ENCODE data around the gene SLC7A1. TPM values are rescaled to one million over a fixed set of nuclear protein-coding genes. Genes with fewer than 3 reads are reported as not detected.

The SLC7A1 gene
- total RNA-seq, 1 experiment from 2014 or later, result 9.8 TPM

GRCh38 chr13:29564818-29565217 lies 30.7 kb downstream of the SLC7A1 start:
- in situ Hi-C loops (cut with HindIII; ENCODE audit: low sequenced_read_pairs), result no loop called here
- DNase-seq (ENCODE audit: low spot score), result no peak

GRCh38 chr13:29564373-29564772 lies 31.1 kb downstream of the SLC7A1 start:
- in situ Hi-C loops (cut with HindIII; ENCODE audit: low sequenced_read_pairs), result no loop called here
- DNase-seq (ENCODE audit: low spot score), result no peak

- in situ Hi-C loops (cut with HindIII; ENCODE audit: low sequenced_read_pairs), result no loop called here
- DNase-seq (ENCODE audit: low spot score), result no peak
Observed at GRCh38 chr13:29563941-29564340, 31.5 kb downstream of the SLC7A1 start.

- no peak for DNase-seq (ENCODE audit: low spot score)
- in situ Hi-C loops (cut with HindIII; ENCODE audit: low sequenced_read_pairs), result no loop called here
Observed at GRCh38 chr13:29562786-29563438, 32.6 kb downstream of the SLC7A1 start.

- in situ Hi-C loops (cut with HindIII; ENCODE audit: low sequenced_read_pairs), result no loop called here
- no peak for DNase-seq (ENCODE audit: low spot score)
Observed at GRCh38 chr13:29561918-29562317, 33.6 kb downstream of the SLC7A1 start.

GRCh38 chr13:29556742-29557141 lies 38.7 kb downstream of the SLC7A1 start:
- no peak for DNase-seq (ENCODE audit: low spot score)
- in situ Hi-C loops (cut with HindIII; ENCODE audit: low sequenced_read_pairs), result no loop called here

- in situ Hi-C loops (cut with HindIII; ENCODE audit: low sequenced_read_pairs), result no loop called here
- no peak for DNase-seq (ENCODE audit: low spot score)
Observed at GRCh38 chr13:29551214-29551613, 44.3 kb downstream of the SLC7A1 start.

GRCh38 chr13:29550430-29550988 lies 45.0 kb downstream of the SLC7A1 start:
- DNase-seq (ENCODE audit: low spot score), result no peak
- in situ Hi-C loops (cut with HindIII; ENCODE audit: low sequenced_read_pairs), result no loop called here

- no peak for DNase-seq (ENCODE audit: low spot score)
- in situ Hi-C loops (cut with HindIII; ENCODE audit: low sequenced_read_pairs), result no loop called here
Observed at GRCh38 chr13:29548722-29549121, 46.8 kb downstream of the SLC7A1 start.

- no peak for DNase-seq (ENCODE audit: low spot score)
- in situ Hi-C loops (cut with HindIII; ENCODE audit: low sequenced_read_pairs), result no loop called here
Observed at GRCh38 chr13:29547153-29547552, 48.3 kb downstream of the SLC7A1 start.

- DNase-seq (ENCODE audit: low spot score), result no peak
- in situ Hi-C loops (cut with HindIII; ENCODE audit: low sequenced_read_pairs), result no loop called here
Observed at GRCh38 chr13:29546662-29547061, 48.8 kb downstream of the SLC7A1 start.

GRCh38 chr13:29545988-29546387 lies 49.5 kb downstream of the SLC7A1 start:
- DNase-seq (ENCODE audit: low spot score), result no peak
- in situ Hi-C loops (cut with HindIII; ENCODE audit: low sequenced_read_pairs), result no loop called here

- no peak for DNase-seq (ENCODE audit: low spot score)
- in situ Hi-C loops (cut with HindIII; ENCODE audit: low sequenced_read_pairs), result no loop called here
Observed at GRCh38 chr13:29543230-29544215, 52.0 kb downstream of the SLC7A1 start.

- in situ Hi-C loops (cut with HindIII; ENCODE audit: low sequenced_read_pairs), result no loop called here
- DNase-seq (ENCODE audit: low spot score), result no peak
Observed at GRCh38 chr13:29542381-29542780, 53.1 kb downstream of the SLC7A1 start.

GRCh38 chr13:29541400-29541799 lies 54.1 kb downstream of the SLC7A1 start:
- in situ Hi-C loops (cut with HindIII; ENCODE audit: low sequenced_read_pairs), result no loop called here
- no peak for DNase-seq (ENCODE audit: low spot score)

- in situ Hi-C loops (cut with HindIII; ENCODE audit: low sequenced_read_pairs), result no loop called here
- no peak for DNase-seq (ENCODE audit: low spot score)
Observed at GRCh38 chr13:29540799-29541198, 54.7 kb downstream of the SLC7A1 start.

- in situ Hi-C loops (cut with HindIII; ENCODE audit: low sequenced_read_pairs), result no loop called here
Observed at GRCh38 chr13:29540334-29540733, 55.2 kb downstream of the SLC7A1 start.

GRCh38 chr13:29539856-29540255 lies 55.6 kb downstream of the SLC7A1 start:
- in situ Hi-C loops (cut with HindIII; ENCODE audit: low sequenced_read_pairs), result no loop called here

More at GRCh38 chr13:29540334-29540733, 55.2 kb downstream of the SLC7A1 start:
- no peak for DNase-seq (ENCODE audit: low spot score)

GRCh38 chr13:29538652-29539040 lies 56.8 kb downstream of the SLC7A1 start:
- in situ Hi-C loops (cut with HindIII; ENCODE audit: low sequenced_read_pairs), result no loop called here
- DNase-seq (ENCODE audit: low spot score), result no peak

More at GRCh38 chr13:29539856-29540255, 55.6 kb downstream of the SLC7A1 start:
- no peak for DNase-seq (ENCODE audit: low spot score)
